Measurements from ENCODE around the gene ZCCHC14. TPM values are rescaled to one million over a fixed set of nuclear protein-coding genes. Genes with fewer than 3 reads are reported as not detected.
A peak's percentile ranks its signal among the peaks of the same experiment; 100 is the strongest.
"Not testable (repeated sequence)": the region's sequence is repeated elsewhere in the genome, so short reads cannot be mapped to it uniquely, and the experiment has no call there.

Gene ZCCHC14
- total RNA-seq, 2 donors from 2014 or later, result 30.3 to 30.7 TPM

DNA sequence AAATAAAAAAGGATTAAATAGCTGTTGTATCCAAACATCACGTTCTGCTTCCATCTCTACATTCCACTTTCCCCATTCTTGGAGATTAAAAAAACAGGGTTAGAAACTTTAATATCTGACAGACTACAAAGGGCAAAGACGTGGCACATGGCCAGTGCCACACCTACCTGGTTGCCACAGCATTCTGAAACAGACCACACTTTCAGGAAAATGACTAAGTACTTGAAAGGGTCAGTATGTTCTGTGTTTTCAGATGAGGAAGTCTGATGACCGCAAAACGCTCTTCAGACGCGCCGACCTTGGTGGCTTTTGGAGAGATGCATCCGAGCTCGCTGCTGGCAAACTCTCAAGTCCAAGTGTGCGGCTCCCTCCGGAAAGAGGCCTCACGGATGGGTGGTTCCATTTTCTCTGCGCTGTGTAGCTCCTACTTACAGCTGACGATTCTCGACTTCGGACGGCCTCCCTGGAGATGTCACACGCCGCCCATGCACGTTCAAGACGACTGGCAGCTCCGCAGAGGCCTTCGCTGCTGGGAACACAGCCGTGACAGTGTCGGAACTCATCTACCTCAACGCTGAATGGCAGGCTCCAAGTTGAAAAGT lies 85.2 kb downstream of the ZCCHC14 start:
- intact Hi-C loops (cut with DNase I, micrococcal nuclease), result loop anchor here in 1 of 2 donors (10.0 kb wide), 1 partner anchor 157 kb away; no protein-coding TSS in a partner anchor
- ATAC-seq (peak; percentile 43), DNase-seq (no peak)

DNA sequence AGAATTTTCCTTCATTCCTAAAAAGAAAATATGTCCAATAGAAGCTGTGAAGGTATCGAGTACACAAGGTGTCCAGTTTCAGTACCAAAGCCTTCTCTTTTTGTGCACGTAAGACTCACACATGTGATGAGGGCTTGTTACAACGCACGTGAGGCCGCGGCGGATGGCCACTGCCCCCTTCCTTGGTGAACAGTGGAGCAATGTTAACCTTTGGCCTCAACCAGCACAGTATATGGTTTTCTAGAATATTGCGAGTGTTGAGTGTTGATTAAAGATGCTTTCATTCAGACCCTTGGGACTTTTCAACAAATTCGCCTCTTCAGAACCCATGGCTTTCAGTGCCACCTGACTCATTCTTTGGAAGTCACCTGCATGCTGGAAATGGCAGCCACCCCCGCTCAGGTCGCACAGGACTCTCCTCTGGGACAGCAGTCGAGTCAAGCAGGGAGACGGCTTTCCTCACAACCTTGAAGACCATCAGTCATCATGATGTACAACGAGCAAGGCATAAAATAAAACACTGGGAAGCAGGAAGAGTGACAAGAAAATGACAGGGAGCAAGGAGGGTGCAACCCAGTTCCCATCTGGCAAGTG lies 86.2 kb downstream of the ZCCHC14 start:
- DNase-seq (no peak), ATAC-seq (no peak)
- intact Hi-C loops (cut with DNase I, micrococcal nuclease), result loop anchor here in 1 of 2 donors (10.0 kb wide), 1 partner anchor 158 kb away; no protein-coding TSS in a partner anchor

- intact Hi-C loops (cut with DNase I, micrococcal nuclease), result loop anchor here in 1 of 2 donors (10.0 kb wide), 1 partner anchor 160 kb away; no protein-coding TSS in a partner anchor
- ATAC-seq (peak; percentile 18), DNase-seq (no peak)
Measured at GRCh38 chr16:87404764-87405625, 87.8 kb downstream of the ZCCHC14 start.

DNA sequence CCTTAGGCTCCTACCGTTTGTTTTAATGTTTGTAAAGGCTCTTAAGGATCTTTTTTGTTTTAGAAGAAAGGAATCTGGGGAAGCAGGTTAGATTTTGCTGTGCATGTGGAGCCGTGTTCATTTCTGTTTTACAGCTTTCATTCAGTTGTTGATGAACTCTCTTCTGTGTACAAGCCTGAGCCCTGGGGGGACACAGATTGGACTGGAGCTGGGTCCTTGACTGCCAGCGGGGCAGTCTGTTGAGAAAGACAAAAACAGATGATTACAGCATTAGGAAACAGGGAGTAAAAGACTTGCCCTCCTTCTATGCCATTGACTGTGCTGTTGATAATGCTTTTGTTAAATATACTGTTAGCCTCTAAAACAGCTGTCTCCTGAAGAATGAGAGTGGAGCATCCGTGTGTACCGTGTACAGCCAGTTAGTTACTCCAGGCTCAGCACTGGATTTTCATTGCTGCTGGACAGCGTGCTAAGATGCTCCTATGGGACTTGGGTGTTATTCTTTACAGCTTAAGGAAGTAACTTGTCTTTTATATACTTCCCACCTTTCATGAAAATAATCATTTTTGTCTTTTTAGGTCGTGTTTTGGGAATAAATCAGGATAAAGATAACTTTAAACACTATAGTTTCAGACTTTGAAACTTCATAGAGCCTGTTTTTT lies 97.5 kb downstream of the ZCCHC14 start:
- intact Hi-C loops (cut with DNase I, micrococcal nuclease), result loop anchor here in 1 of 2 donors (10.0 kb wide), 1 partner anchor 239 kb away; no protein-coding TSS in a partner anchor
- ATAC-seq (no peak), DNase-seq (no peak)

GRCh38 chr16:87393680-87394055 lies 99.2 kb downstream of the ZCCHC14 start:
- DNase-seq (no peak), ATAC-seq (no peak)
- intact Hi-C loops (cut with DNase I, micrococcal nuclease), result loop anchor here (5.0 to 10.0 kb wide), 2 partner anchors 76 to 241 kb away; partner anchors contain the start of gene C16orf95 (in 1 of the 2)

- ATAC-seq, result no peak
- DNase-seq, result peak; percentile 56 to 74
- intact Hi-C loops (cut with DNase I, micrococcal nuclease), result loop anchor here (5.0 to 10.0 kb wide), 2 partner anchors 76 to 242 kb away; partner anchors contain the start of gene C16orf95 (in 1 of the 2)
Measured at GRCh38 chr16:87392821-87393679, 99.8 kb downstream of the ZCCHC14 start.

- intact Hi-C loops (cut with DNase I, micrococcal nuclease), result loop anchor here (5.0 to 10.0 kb wide), 2 partner anchors 75 to 243 kb away; partner anchors contain the start of gene C16orf95 (in 1 of the 2)
- DNase-seq, result peak; percentile 94 to 97
- ATAC-seq, result peak; percentile 69
Measured at GRCh38 chr16:87391950-87392820, 100.6 kb downstream of the ZCCHC14 start, which contains the start of gene MAP1LC3B. Gene MAP1LC3B, plus strand, starts transcription at chr16:87392336. Its CDS starts 92 bp downstream, at chr16:87392428.

- intact Hi-C loops (cut with DNase I, micrococcal nuclease), result loop anchor here (5.0 to 10.0 kb wide), 2 partner anchors 74 to 243 kb away; partner anchors contain the start of gene C16orf95 (in 1 of the 2)
- DNase-seq, result peak; percentile 62 to 75
Measured at GRCh38 chr16:87391324-87391949, 101.4 kb downstream of the ZCCHC14 start.

GRCh38 chr16:87390641-87391323 lies 102.0 kb downstream of the ZCCHC14 start:
- ATAC-seq (no peak), DNase-seq (peak in 1 of 2 donors; percentile 33)
- intact Hi-C loops (cut with DNase I, micrococcal nuclease), result loop anchor here (5.0 to 10.0 kb wide), 2 partner anchors 73 to 244 kb away; partner anchors contain the start of gene C16orf95 (in 1 of the 2)

More at GRCh38 chr16:87391324-87391949, 101.4 kb downstream of the ZCCHC14 start:
- peak; percentile 15 for ATAC-seq

- intact Hi-C loops (cut with DNase I, micrococcal nuclease), result loop anchor here (5.0 to 10.0 kb wide), 2 partner anchors 73 to 245 kb away; partner anchors contain the start of gene C16orf95 (in 1 of the 2)
- ATAC-seq, DNase-seq: not testable (repeated sequence)
Measured at GRCh38 chr16:87389914-87390313, 102.9 kb downstream of the ZCCHC14 start.

GRCh38 chr16:87389245-87389644 lies 103.6 kb downstream of the ZCCHC14 start:
- intact Hi-C loops (cut with DNase I, micrococcal nuclease), result no loop called here

GRCh38 chr16:87388818-87389134 lies 104.0 kb downstream of the ZCCHC14 start:
- intact Hi-C loops (cut with DNase I, micrococcal nuclease), result no loop called here
- ATAC-seq (no peak), DNase-seq (no peak)

More at GRCh38 chr16:87389245-87389644, 103.6 kb downstream of the ZCCHC14 start:
- DNase-seq (no peak), ATAC-seq (no peak)

DNA sequence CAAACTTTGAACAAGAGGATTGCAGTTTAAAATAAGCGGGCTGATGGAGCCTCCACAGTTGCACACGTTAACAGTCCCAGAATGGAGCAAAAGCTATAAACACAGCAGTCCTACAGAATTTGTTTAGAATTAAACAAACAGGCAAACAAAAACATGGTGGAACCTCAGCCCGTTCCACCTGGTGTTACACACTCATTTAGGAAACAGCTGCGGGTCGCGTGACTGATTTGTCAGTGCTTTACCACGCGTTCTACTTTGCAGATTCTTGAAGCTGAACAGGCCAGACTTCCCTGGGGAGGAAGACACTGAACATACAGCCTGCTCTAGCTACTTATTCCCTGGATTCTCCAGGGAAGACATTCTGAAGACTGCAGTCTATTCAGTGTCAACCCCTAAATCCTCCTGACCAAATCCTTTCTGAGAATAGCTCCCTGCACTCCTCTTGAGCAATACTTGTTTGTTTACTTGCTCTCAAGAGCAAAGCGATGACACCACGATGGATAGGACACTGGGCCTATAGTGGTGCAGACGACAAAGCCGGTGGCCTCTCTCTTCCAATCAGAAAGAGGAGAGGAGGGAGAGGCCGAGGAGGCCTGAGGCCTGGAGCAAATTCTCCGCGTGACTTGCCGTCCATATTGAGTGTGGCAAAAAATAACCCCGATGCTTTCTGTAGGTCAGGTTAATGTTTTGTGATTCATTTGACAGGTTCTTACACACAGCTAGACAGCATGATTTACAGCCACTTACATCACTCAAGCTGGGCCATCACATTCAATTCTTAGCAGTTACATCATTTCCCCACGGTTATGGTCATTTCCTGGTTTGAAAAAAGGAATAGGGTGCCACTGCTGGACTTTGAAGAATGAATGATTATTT lies 104.6 kb downstream of the ZCCHC14 start:
- ATAC-seq, result peak; percentile 64
- intact Hi-C loops (cut with DNase I, micrococcal nuclease), result no loop called here
- DNase-seq, result peak; percentile 86 to 98

DNA sequence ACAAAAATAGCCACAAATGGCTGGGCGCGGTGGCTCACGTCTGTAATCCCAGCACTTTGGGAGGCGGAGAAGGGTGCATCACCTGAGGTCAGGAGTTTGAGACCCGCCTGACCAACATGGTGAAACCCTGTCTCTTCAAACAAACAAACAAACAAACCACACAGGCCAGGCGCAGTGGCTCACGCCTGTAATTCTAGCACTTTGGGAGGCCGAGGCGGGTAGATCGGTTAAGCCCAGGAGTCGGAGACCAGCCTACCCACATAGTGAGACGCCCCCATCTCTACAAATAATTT lies 108.0 kb downstream of the ZCCHC14 start:
- DNase-seq; intact Hi-C loops (cut with DNase I, micrococcal nuclease); ATAC-seq: not testable (repeated sequence)

All from left colon (tissue), 2 donors.